ENCODE results near the gene EEF2K. TPM values are rescaled to one million over a fixed set of nuclear protein-coding genes. Genes with fewer than 3 reads are reported as not detected.

Gene EEF2K
- total RNA-seq, 4 donors from 2014 or later, result 10.6 to 26.9 (median 16.2) TPM

GRCh38 chr16:22210854-22211253 is 4.8 kb downstream of the EEF2K start:
- Histone ChIP-seq H3K27me3 (no peaks in the 10 kb centered on the region), H3K27ac (peak overlapping the region in 2 of 4 donors; percentile 20 to 35), H3K9me3 (no peaks in the 10 kb centered on the region), H3K4me3 (no peak overlapping the region), H3K4me1 (peaks cover 23 to 91% (median 35%) of the 10 kb centered on the region in 3 donors), H3K36me3 (peaks cover 0 to 44% (median 0%) of the 10 kb centered on the region in 3 donors)
- TF ChIP-seq POLR2A (IDR thresholded peaks at IDR 0.05) (no peak), CTCF (IDR thresholded peaks at IDR 0.05) (no peak)
- intact Hi-C loops (cut with DNase I), result no loop called here
- DNase-seq, result no peak
- 75 to 79% methylated on average over 2 of the region's 2 CpGs for WGBS, 2 donors

- no peaks in the 10 kb centered on the region for H3K9me3 ChIP-seq
- no peaks in the 10 kb centered on the region for H3K27me3 ChIP-seq
- H3K36me3 ChIP-seq, result peaks cover 0 to 59% (median 0%) of the 10 kb centered on the region in 3 donors
- intact Hi-C loops (cut with DNase I), result no loop called here
- WGBS, 2 donors, result 68 to 72% methylated on average over 4 of the region's 4 CpGs
- DNase-seq, result no peak
- no peak overlapping the region for H3K4me3 ChIP-seq
- peak overlapping the region in 1 of 4 donors; percentile 43 for H3K27ac ChIP-seq
- peaks cover 19 to 91% (median 28%) of the 10 kb centered on the region in 3 donors for H3K4me1 ChIP-seq
- TF ChIP-seq POLR2A (IDR thresholded peaks at IDR 0.05) (no peak), CTCF (IDR thresholded peaks at IDR 0.05) (no peak)
Measured at GRCh38 chr16:22213236-22213635, 7.2 kb downstream of the EEF2K start.

GRCh38 chr16:22213801-22214200 is 7.7 kb downstream of the EEF2K start:
- peaks cover 14 to 89% (median 23%) of the 10 kb centered on the region in 3 donors for H3K4me1 ChIP-seq
- DNase-seq, result no peak
- peak overlapping the region in 1 of 4 donors; percentile 43 for H3K27ac ChIP-seq
- no peaks in the 10 kb centered on the region for H3K27me3 ChIP-seq
- intact Hi-C loops (cut with DNase I), result no loop called here
- H3K4me3 ChIP-seq, result no peak overlapping the region
- H3K9me3 ChIP-seq, result no peaks in the 10 kb centered on the region
- WGBS, 2 donors, result 96% methylated on average over 3 of the region's 3 CpGs
- TF ChIP-seq POLR2A (IDR thresholded peaks at IDR 0.05) (no peak), CTCF (IDR thresholded peaks at IDR 0.05) (no peak)
- peaks cover 0 to 60% (median 0%) of the 10 kb centered on the region in 3 donors for H3K36me3 ChIP-seq

- no peak for DNase-seq
- H3K4me3 ChIP-seq, result no peak overlapping the region
- H3K36me3 ChIP-seq, result peaks cover 0 to 64% (median 0%) of the 10 kb centered on the region in 3 donors
- no peaks in the 10 kb centered on the region for H3K9me3 ChIP-seq
- TF ChIP-seq CTCF (IDR thresholded peaks at IDR 0.05) (no peak), POLR2A (IDR thresholded peaks at IDR 0.05) (no peak)
- peaks cover 8 to 83% (median 18%) of the 10 kb centered on the region in 3 donors for H3K4me1 ChIP-seq
- no peak overlapping the region for H3K27ac ChIP-seq
- 73 to 86% methylated on average over 2 of the region's 2 CpGs for WGBS, 2 donors
- intact Hi-C loops (cut with DNase I), result no loop called here
- no peaks in the 10 kb centered on the region for H3K27me3 ChIP-seq
Measured at GRCh38 chr16:22214402-22214801, 8.3 kb downstream of the EEF2K start.

- Histone ChIP-seq H3K27me3 (no peaks in the 10 kb centered on the region), H3K27ac (no peak overlapping the region), H3K4me3 (no peak overlapping the region), H3K9me3 (no peaks in the 10 kb centered on the region), H3K36me3 (peaks cover 0 to 66% (median 0%) of the 10 kb centered on the region in 3 donors), H3K4me1 (peaks cover 4 to 80% (median 13%) of the 10 kb centered on the region in 3 donors)
- intact Hi-C loops (cut with DNase I), result no loop called here
- TF ChIP-seq POLR2A (IDR thresholded peaks at IDR 0.05) (no peak), CTCF (IDR thresholded peaks at IDR 0.05) (no peak)
- 70 to 78% methylated on average over 3 of the region's 3 CpGs for WGBS, 2 donors
- DNase-seq, result no peak
Measured at GRCh38 chr16:22214889-22215288, 8.8 kb downstream of the EEF2K start.
